Heart left ventricle (tissue), 16 donors: ENCODE data around the gene COX15. TPM values are rescaled to one million over a fixed set of nuclear protein-coding genes. Genes with fewer than 3 reads are reported as not detected.

ENCODE experiments used
- ATAC-seq, 4 donors: fragments of 200-7000 bp; cut with Tn5 transposase; one replicate each; pipeline ENCODE4 v1.9.1; 2020 to 2022; ENCODE audit warnings: moderate library complexity in 4 of 4, mild to moderate bottlenecking in 3 of 4, moderate number of reproducible peaks in 1 of 4
- DNase-seq, 5 donors: peaks; one replicate each; pipeline ENCODE4 v3.0.0-alpha.2; 2020
- H3K27ac ChIP-seq, 12 donors: fragments of 200-600 bp; sonication (generic) in 4 of 12; one replicate each; pipeline versions ENCODE4 v1.5.0 to v1.8.0; 2016 to 2022; ENCODE audit warnings: mild to moderate bottlenecking in 2 of 12
- H3K27me3 ChIP-seq, 9 donors: fragments of 200-600 bp; sonication (generic) in 2 of 9; one replicate each; pipeline versions ENCODE4 v1.5.1 to v1.8.0; 2016 to 2022; ENCODE audit warnings: mild to moderate bottlenecking in 3 of 9
- H3K36me3 ChIP-seq, 9 donors: fragments of 200-600 bp; sonication (generic) in 2 of 9; one replicate each; pipeline versions ENCODE4 v1.5.0 to v1.8.0; 2018 to 2022; ENCODE audit warnings: mild to moderate bottlenecking in 2 of 9
- H3K4me1 ChIP-seq, 12 donors: fragments of 200-600 bp; sonication (generic) in 4 of 12; one replicate each; pipeline versions ENCODE4 v1.5.0 to v1.8.0; 2016 to 2022; ENCODE audit warnings: mild to moderate bottlenecking in 3 of 12
- H3K4me3 ChIP-seq, 12 donors: fragments of 200-600 bp; sonication (generic) in 4 of 12; one replicate each; pipeline versions ENCODE4 v1.5.0 to v1.8.0; 2017 to 2022; ENCODE audit warnings: mild to moderate bottlenecking in 9 of 12, moderate library complexity in 4 of 12
- H3K9me3 ChIP-seq, 12 donors: fragments of 200-600 bp; sonication (generic) in 4 of 12; one replicate each; pipeline versions ENCODE4 v1.5.0 to v1.8.0; 2016 to 2022; ENCODE audit warnings: mild to moderate bottlenecking in 1 of 12
- POLR2A ChIP-seq, 2 donors: fragments of 450-650 bp; IDR thresholded peaks; one replicate each; pipeline ENCODE4 v1.6.1; 2017; ENCODE audit warnings: antibody characterized with exemption in 2 of 2, mild to moderate bottlenecking in 2 of 2, moderate library complexity in 2 of 2
- WGBS, 4 donors: extraction: QIAGEN DNeasy Blood & Tissue Kit in 2 of 4; methylation state at CpG; one replicate each; pipeline versions ENCODE4 v1.1.5 to v1.1.7; 2013 to 2018; 5-methylcytosine and 5-hydroxymethylcytosine counted together
- intact Hi-C, 10 donors: fragments of 100-400 bp; cut with DNase I; formaldehyde crosslinking; loops; one replicate each; pipeline versions ENCODE4 v1.11.1 to v1.14.2; 2022
- polyA plus RNA-seq, 2 donors: library from polyadenylated mRNA; stranded (reverse); fragments of 200-250 nt; gene quantifications; one replicate each; pipeline ENCODE4 v1.2.3, GENCODE V29; 2013
- total RNA-seq, 9 donors: library from RNA; depleted of rRNA in 2 of 9; stranded (reverse); fragments of >200 nt in 2 of 9; fragmentation: NEBNext Ultra II Directional in 3 of 9; extraction: Animal tissue kit (Norgen Biotek cat#: 25700) in 3 of 9; gene quantifications; one replicate each; pipeline versions ENCODE4 v1.1.0 to v1.2.4, GENCODE V29; 2016 to 2023
- TF ChIP-seq, protein P1 (sequence below), 12 donors: fragments of 200-600 bp; sonication (generic) in 4 of 12; IDR thresholded peaks; one replicate each; pipeline versions ENCODE4 v1.5.0 to v1.8.0; 2018 to 2022; ENCODE audit warnings: antibody characterized with exemption in 12 of 12, mild to moderate bottlenecking in 5 of 12
- donor health status: ischemic (EF 13 %, LVEDD 7.1; RV severe dilation, severe dysfunction).
- donor health status: healthy with polysubstance abuse.
- donor health status: DM: no; HTN: yes; CAD: no.
- donor health status: DM: no; HTN: no; CAD: no.
- donor health status: ischemic (EF 25% LVEDD 6.9; RV normal size, moderate dysfunction).
- donor health status: ischemic (EF 25% LVEDD 5.7; RV mildly dilated, moderate dysfunction).
- donor health status: healthy.
- donor health status: DM: yes; HTN: yes; CAD: no.
- donor health status: ischemic (EF 35%, LVEDD 5.7; RV mildly dilated, moderate dysfunction).
- donor health status: nonischemic (EF 11% LVEDD 7.7; RV severe dilation, severe dysfunction).
- donor health status: DM: yes; HTN: yes; CAD: no.
- donor health status: PGD.
- donor health status: ischemic (EF 29% LVEDD 5.4; RV normal size, mild dysfunction).
- donor health status: nonischemic (EF 23%, LVEDD 6.1; RV moderate dilation, normal function).

COX15 gene
- total and polyA plus RNA-seq, 11 donors: 17.0 to 45.2 (median 34.2) TPM

DNA sequence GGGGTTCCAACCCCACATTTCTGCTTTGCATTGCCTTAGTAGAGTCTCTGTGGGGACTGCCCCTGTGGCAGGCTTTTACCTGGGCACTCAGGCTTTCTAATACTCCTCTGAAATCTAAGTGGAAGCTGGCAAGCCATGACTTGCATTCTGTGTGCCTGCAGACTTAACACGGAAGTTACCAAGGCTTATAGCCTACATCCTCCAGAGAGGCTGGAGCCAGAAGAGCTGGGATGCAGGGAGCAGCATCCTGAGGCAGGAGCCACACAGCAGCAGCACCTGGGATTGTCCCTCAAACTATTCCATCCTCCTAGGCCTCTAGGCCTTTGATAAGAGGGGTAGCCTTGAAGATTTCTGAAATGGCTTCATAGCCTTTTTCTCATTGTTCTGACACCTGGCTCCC is 28.4 kb upstream of the COX15 start:
- H3K4me1 ChIP-seq: no peaks in the 10 kb centered on the region
- TF ChIP-seq, protein P1, sequence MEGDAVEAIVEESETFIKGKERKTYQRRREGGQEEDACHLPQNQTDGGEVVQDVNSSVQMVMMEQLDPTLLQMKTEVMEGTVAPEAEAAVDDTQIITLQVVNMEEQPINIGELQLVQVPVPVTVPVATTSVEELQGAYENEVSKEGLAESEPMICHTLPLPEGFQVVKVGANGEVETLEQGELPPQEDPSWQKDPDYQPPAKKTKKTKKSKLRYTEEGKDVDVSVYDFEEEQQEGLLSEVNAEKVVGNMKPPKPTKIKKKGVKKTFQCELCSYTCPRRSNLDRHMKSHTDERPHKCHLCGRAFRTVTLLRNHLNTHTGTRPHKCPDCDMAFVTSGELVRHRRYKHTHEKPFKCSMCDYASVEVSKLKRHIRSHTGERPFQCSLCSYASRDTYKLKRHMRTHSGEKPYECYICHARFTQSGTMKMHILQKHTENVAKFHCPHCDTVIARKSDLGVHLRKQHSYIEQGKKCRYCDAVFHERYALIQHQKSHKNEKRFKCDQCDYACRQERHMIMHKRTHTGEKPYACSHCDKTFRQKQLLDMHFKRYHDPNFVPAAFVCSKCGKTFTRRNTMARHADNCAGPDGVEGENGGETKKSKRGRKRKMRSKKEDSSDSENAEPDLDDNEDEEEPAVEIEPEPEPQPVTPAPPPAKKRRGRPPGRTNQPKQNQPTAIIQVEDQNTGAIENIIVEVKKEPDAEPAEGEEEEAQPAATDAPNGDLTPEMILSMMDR (IDR thresholded peaks at IDR 0.05): no peak
- TF ChIP-seq POLR2A (IDR thresholded peaks at IDR 0.05): no peak
- peaks cover 0 to 62% (median 57%) of the 10 kb centered on the region in 9 donors for H3K36me3 ChIP-seq
- H3K4me3 ChIP-seq: no peak overlapping the region
- DNase-seq: no peak
- H3K27ac ChIP-seq: no peak overlapping the region
- intact Hi-C loops: no loop called here
- no peaks in the 10 kb centered on the region for H3K27me3 ChIP-seq
- ATAC-seq: no peak
- H3K9me3 ChIP-seq: peaks cover 0 to 6% (median 0%) of the 10 kb centered on the region in 12 donors
- WGBS, 4 donors: 94 to 100% (median 97%) methylated on average over 1 of the region's 1 CpG

DNA sequence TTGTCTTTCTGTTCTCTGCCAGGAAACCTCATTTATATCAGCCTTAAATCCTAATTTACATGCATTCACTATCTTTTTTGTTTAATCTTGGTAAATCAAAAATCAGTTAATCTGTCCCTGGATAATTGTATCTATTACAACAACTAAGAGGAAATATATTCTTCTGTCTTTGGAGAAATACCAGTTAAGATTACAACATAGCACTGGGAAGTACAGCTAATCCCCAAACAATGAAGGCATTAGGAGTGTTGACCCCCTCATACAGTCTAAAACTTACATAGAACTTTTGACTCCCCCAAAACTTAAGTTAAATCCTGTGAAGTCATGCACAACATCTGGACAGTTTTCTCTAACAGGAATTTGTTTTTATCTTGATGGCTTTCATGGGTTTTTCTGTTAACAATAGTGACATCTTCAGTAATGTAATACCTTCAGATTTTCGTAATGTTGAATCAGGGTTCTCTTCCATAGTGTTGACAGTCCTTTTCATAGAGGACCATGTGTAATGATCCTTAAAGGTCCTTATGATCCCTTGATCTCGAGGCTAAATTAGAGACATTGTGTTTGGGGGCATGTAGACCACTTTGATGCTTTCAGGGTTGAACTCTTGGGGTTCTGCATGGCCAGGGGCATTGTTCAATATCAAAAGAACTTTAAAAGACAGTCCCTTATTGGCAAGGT is 26.4 kb upstream of the COX15 start:
- WGBS, 4 donors: 90 to 94% (median 91%) methylated on average over 2 of the region's 2 CpGs
- no peak for ATAC-seq

DNA sequence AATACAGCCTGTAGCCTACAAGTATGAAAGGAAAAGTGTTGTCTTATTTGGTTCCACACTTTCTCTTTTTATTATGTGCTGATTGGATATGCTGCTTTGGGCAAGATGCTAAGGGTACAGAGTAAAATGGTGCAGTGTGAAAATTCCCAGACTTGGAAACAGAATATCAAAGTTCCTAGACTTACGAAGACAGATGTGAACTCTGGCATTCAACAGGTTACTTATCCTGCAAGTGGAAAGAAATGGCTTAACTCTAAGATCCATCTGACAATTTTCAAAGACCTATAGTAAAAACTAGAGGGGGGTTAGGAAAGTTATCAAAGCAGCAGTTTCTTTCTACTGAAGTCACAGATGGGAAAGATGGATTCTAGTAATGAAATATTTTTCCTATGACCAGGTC is 24.2 kb upstream of the COX15 start:
- no peak for DNase-seq
- Histone ChIP-seq H3K27ac (no peak overlapping the region), H3K27me3 (no peaks in the 10 kb centered on the region), H3K9me3 (peaks cover 0 to 6% (median 0%) of the 10 kb centered on the region in 12 donors), H3K4me3 (no peak overlapping the region), H3K36me3 (peaks cover 0 to 100% (median 95%) of the 10 kb centered on the region in 9 donors), H3K4me1 (no peaks in the 10 kb centered on the region)
- WGBS, 4 donors: 90 to 100% (median 99%) methylated on average over 1 of the region's 1 CpG
- intact Hi-C loops: no loop called here
- no peak for ATAC-seq
- no peak for TF ChIP-seq POLR2A (IDR thresholded peaks at IDR 0.05)
- TF ChIP-seq, protein P1 (IDR thresholded peaks at IDR 0.05): no peak

More for the DNA sequence above, 26.4 kb upstream of the COX15 start:
- DNase-seq: no peak
- no peak for TF ChIP-seq POLR2A (IDR thresholded peaks at IDR 0.05)
- TF ChIP-seq, protein P1 (IDR thresholded peaks at IDR 0.05): no peak
- Histone ChIP-seq H3K36me3 (peaks cover 0 to 82% (median 74%) of the 10 kb centered on the region in 9 donors), H3K27ac (no peak overlapping the region), H3K4me3 (no peak overlapping the region), H3K27me3 (no peaks in the 10 kb centered on the region), H3K4me1 (no peaks in the 10 kb centered on the region), H3K9me3 (peaks cover 0 to 6% (median 0%) of the 10 kb centered on the region in 12 donors)
- intact Hi-C loops: no loop called here

DNA sequence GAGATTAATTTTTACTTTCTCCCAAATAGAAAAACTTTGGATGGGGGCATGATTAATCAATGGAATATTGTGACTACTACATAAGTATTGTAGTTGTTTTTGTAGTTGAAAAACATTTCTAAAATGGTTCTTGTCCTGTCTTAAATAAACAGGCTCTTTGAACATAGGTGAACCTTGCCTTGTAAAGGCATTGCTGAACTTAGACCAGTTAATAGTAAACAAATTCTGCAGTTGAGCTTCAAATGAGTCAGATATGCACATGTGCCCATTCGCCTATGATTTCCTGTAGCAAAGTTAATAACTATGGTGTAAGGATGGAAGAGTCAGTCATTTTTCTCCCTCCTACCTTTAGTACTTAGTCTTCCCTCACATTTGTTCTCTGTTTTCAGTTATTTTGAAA is 22.7 kb upstream of the COX15 start:
- H3K9me3 ChIP-seq: no peaks in the 10 kb centered on the region
- no peak for ATAC-seq
- DNase-seq: no peak
- no peak overlapping the region for H3K27ac ChIP-seq
- no peak overlapping the region for H3K4me3 ChIP-seq
- TF ChIP-seq POLR2A (IDR thresholded peaks at IDR 0.05): no peak
- TF ChIP-seq, protein P1 (IDR thresholded peaks at IDR 0.05): no peak
- intact Hi-C loops: no loop called here
- peaks cover 0 to 100% (median 98%) of the 10 kb centered on the region in 9 donors for H3K36me3 ChIP-seq
- H3K4me1 ChIP-seq: no peaks in the 10 kb centered on the region
- WGBS, 4 donors: 89 to 100% (median 96%) methylated on average over 1 of the region's 1 CpG
- H3K27me3 ChIP-seq: no peaks in the 10 kb centered on the region
